Vagina (tissue), 2 donors: ENCODE measurements around the gene SCTR.

Experiments used
- POLR2A ChIP-seq, 2 donors: fragments of 450-650 bp; IDR thresholded peaks; one replicate each; pipeline ENCODE4 v1.6.1; 2017; ENCODE audit warnings: antibody characterized with exemption in 2 of 2, mild to moderate bottlenecking in 2 of 2, moderate library complexity in 2 of 2
- POLR2AphosphoS5 ChIP-seq, 2 donors: sonication (generic); formaldehyde crosslinking; IDR thresholded peaks; one replicate each; pipeline ENCODE4 v1.9.0; 2017; ENCODE audit warnings: antibody characterized with exemption in 2 of 2, mild to moderate bottlenecking in 2 of 2, low read depth in 1 of 2; ENCODE audit not compliant: insufficient read depth in 1 of 2

GRCh38 chr2:119432851-119433522 lies 91.3 kb downstream of the SCTR start:
- TF ChIP-seq POLR2AphosphoS5 (IDR thresholded peaks at IDR 0.05; ENCODE audit: insufficient read depth in 1 of 2, low read depth in 1 of 2) (no peak), POLR2A (IDR thresholded peaks at IDR 0.05) (no peak)
